ENCODE data around the gene RAMACL. TPM values are rescaled to one million over a fixed set of nuclear protein-coding genes. Genes with fewer than 3 reads are reported as not detected.

The RAMACL gene
- total RNA-seq, 1 experiment from 2014 or later: 0.26 TPM

GRCh38 chr6:166554316-166554715 lies 32.2 kb downstream of the RAMACL start:
- no peak overlapping the region for H3K9ac ChIP-seq (ENCODE audit: low read length)
- H3K4me3 ChIP-seq (ENCODE audit: low read length): no peak overlapping the region
- intact Hi-C loops (cut with micrococcal nuclease): loop anchor here (10.0 kb wide), 1 partner anchor 170 kb away; no protein-coding TSS in a partner anchor
- ATAC-seq (no peak), DNase-seq (no peak)
- BruUV-seq (replicated peaks): no TSS peak
- H3K4me1 ChIP-seq (ENCODE audit: insufficient read depth, low read length): peaks cover 43% of the 10 kb centered on the region
- H3K36me3 ChIP-seq (ENCODE audit: low read depth, low read length): no peaks in the 10 kb centered on the region
- peaks cover 5% of the 10 kb centered on the region for H3F3A ChIP-seq (ENCODE audit: low read length, unreplicated experiment)
- H3K27ac ChIP-seq (ENCODE audit: low read length): peak overlapping the region; percentile 59; the same call in 1 of the 2 replicates
- no peaks in the 10 kb centered on the region for H3K27me3 ChIP-seq (ENCODE audit: low read length)
- H3K9me2 ChIP-seq (replicated peaks; ENCODE audit: low read length): no peaks in the 10 kb centered on the region
- no peaks in the 10 kb centered on the region for H3K9me3 ChIP-seq (ENCODE audit: low read length)
- no peaks in the 10 kb centered on the region for H3K79me2 ChIP-seq (ENCODE audit: low read length)
- TF ChIP-seq EZH2phosphoT487 (IDR thresholded peaks at IDR 0.05; ENCODE audit: borderline replicate concordance, low read length) (no peak), CTCF (conservative IDR thresholded peaks at IDR 0.05; ENCODE audit: low read depth, low read length) (no peak), EZH2 (IDR thresholded peaks at IDR 0.05; ENCODE audit: low read length, unreplicated experiment) (no peak)
- ChIA-PET CTCF (no interaction called here), POLR2A (ENCODE audit: unreplicated experiment) (no interaction called here)
- H4K20me1 ChIP-seq (ENCODE audit: low read length): no peaks in the 10 kb centered on the region
- no peak overlapping the region for H2AFZ ChIP-seq (ENCODE audit: low read length)
- no peak overlapping the region for H3K4me2 ChIP-seq (ENCODE audit: low read length)

- ATAC-seq: peak; percentile 28
- Histone ChIP-seq H3K27ac (ENCODE audit: low read length) (peak overlapping the region; percentile 59), H3F3A (ENCODE audit: low read length, unreplicated experiment) (peaks cover 5% of the 10 kb centered on the region)
These were observed 32.8 kb downstream of the RAMACL start for GRCh38 chr6:166553563-166554271.

More at GRCh38 chr6:166553563-166554271, 32.8 kb downstream of the RAMACL start:
- no peaks in the 10 kb centered on the region for H4K20me1 ChIP-seq (ENCODE audit: low read length)
- peaks cover 43% of the 10 kb centered on the region for H3K4me1 ChIP-seq (ENCODE audit: insufficient read depth, low read length)
- DNase-seq: peak; percentile 69
- ChIA-PET CTCF (interaction anchor here (0.6 kb wide), 1 partner anchor 261 kb away, joined by 4 read pairs; no protein-coding TSS in a partner anchor), POLR2A (ENCODE audit: unreplicated experiment) (no interaction called here)
- H2AFZ ChIP-seq (ENCODE audit: low read length): no peak overlapping the region
- no peaks in the 10 kb centered on the region for H3K27me3 ChIP-seq (ENCODE audit: low read length)
- H3K9me2 ChIP-seq (replicated peaks; ENCODE audit: low read length): no peaks in the 10 kb centered on the region
- intact Hi-C loops (cut with micrococcal nuclease): loop anchor here (10.0 kb wide), 1 partner anchor 171 kb away; no protein-coding TSS in a partner anchor
- no peaks in the 10 kb centered on the region for H3K79me2 ChIP-seq (ENCODE audit: low read length)
- peak overlapping the region; percentile 41 for H3K4me2 ChIP-seq (ENCODE audit: low read length)
- H3K9me3 ChIP-seq (ENCODE audit: low read length): no peaks in the 10 kb centered on the region
- BruUV-seq (replicated peaks): no TSS peak
- no peak for TF ChIP-seq EZH2phosphoT487 (IDR thresholded peaks at IDR 0.05; ENCODE audit: borderline replicate concordance, low read length)
- no peak for TF ChIP-seq CTCF (conservative IDR thresholded peaks at IDR 0.05; ENCODE audit: low read depth, low read length)
- no peak for TF ChIP-seq EZH2 (IDR thresholded peaks at IDR 0.05; ENCODE audit: low read length, unreplicated experiment)
- no peak overlapping the region for H3K4me3 ChIP-seq (ENCODE audit: low read length)
- H3K9ac ChIP-seq (ENCODE audit: low read length): no peak overlapping the region
- no peaks in the 10 kb centered on the region for H3K36me3 ChIP-seq (ENCODE audit: low read depth, low read length)
